Naive thymus-derived CD8-positive, alpha-beta T cell (primary cell): Measurements from ENCODE around the gene CBX1. TPM values are rescaled to one million over a fixed set of nuclear protein-coding genes. Genes with fewer than 3 reads are reported as not detected.

Source experiments
- ATAC-seq, 2 donors: fragments of 150-1000 bp; cut with Tn5 transposase in 1 of 2; sonication (Bioruptor Pico), chemical (Tn5 transposase) in 1 of 2; 1 replicate in 1 of 2; 2 replicates in 1 of 2; pipeline ENCODE4 v1.10.0; 2021; ENCODE audit warnings: mild to moderate bottlenecking in 2 of 2, moderate library complexity in 2 of 2
- POLR2A ChIA-PET: fragments of 350-600 bp; sonication (Branson Sonifier 250); formaldehyde crosslinking; loops from one replicate; lab custom pipeline; 2021; ENCODE audit warnings: antibody characterized with exemption; lab: Charles Lee
- DNase-seq, 10 donors: peaks; one replicate each; pipeline versions ENCODE4 v3.0.0 to v3.0.0-alpha.2; 2020 to 2022
- H3K27ac Mint-ChIP-seq, 10 donors: one replicate each; pipeline ENCODE4 v1.8.0; 2020 to 2022; ENCODE audit warnings: mild to moderate bottlenecking in 10 of 10, mixed read lengths in 10 of 10, moderate library complexity in 4 of 10, inconsistent platforms in 1 of 10
- H3K27me3 Mint-ChIP-seq, 5 donors: one replicate each; pipeline ENCODE4 v1.8.0; 2021 to 2022; ENCODE audit warnings: mixed read lengths in 5 of 5
- H3K36me3 Mint-ChIP-seq, 3 donors: one replicate each; pipeline ENCODE4 v1.8.0; 2020 to 2022; ENCODE audit warnings: mixed read lengths in 3 of 3, mild to moderate bottlenecking in 2 of 3, inconsistent platforms in 1 of 3
- H3K4me1 Mint-ChIP-seq, 4 donors: one replicate each; pipeline ENCODE4 v1.8.0; 2021 to 2022; ENCODE audit warnings: mixed read lengths in 4 of 4
- H3K4me3 Mint-ChIP-seq, 10 donors: one replicate each; pipeline ENCODE4 v1.8.0; 2020 to 2022; ENCODE audit warnings: mild to moderate bottlenecking in 10 of 10, mixed read lengths in 10 of 10, moderate library complexity in 6 of 10, inconsistent platforms in 1 of 10
- H3K9me3 Mint-ChIP-seq, 9 donors: one replicate each; pipeline ENCODE4 v1.8.0; 2020 to 2022; ENCODE audit warnings: mixed read lengths in 9 of 9, mild to moderate bottlenecking in 3 of 9, inconsistent platforms in 1 of 9, moderate library complexity in 1 of 9
- polyA plus RNA-seq, 3 donors: library from polyadenylated mRNA; unstranded; fragments of 300-500 nt; fragmentation: Illumina TruSeq; gene quantifications; one replicate each; pipeline ENCODE4 v1.2.3, GENCODE V29; 2021
- total RNA-seq, 8 experiments: library from RNA in 2 of 8; stranded (reverse) in 2 of 8; gene quantifications; one replicate each; pipeline ENCODE4 v1.2.3 and lab custom pipeline; 2021 to 2026

The CBX1 gene
- total and polyA plus RNA-seq, 5 experiments from 2014 or later, result 20.8 to 34.6 (median 24.4) TPM

GRCh38 chr17:48055531-48056245, 45.6 kb downstream of the CBX1 start:
- H3K27me3 Mint-ChIP-seq, result no peaks in the 10 kb centered on the region
- ATAC-seq (no peak), DNase-seq (no peak)
- peak overlapping the region in 7 of 10 donors; percentile 38 to 74 (median 47) for H3K27ac Mint-ChIP-seq
- H3K4me1 Mint-ChIP-seq, result peaks cover 24 to 53% (median 47%) of the 10 kb centered on the region in 4 donors
- H3K36me3 Mint-ChIP-seq, result peaks cover 5 to 79% (median 10%) of the 10 kb centered on the region in 3 donors
- no peaks in the 10 kb centered on the region for H3K9me3 Mint-ChIP-seq
- H3K4me3 Mint-ChIP-seq, result no peak overlapping the region
- POLR2A ChIA-PET, result no interaction called here

- no peaks in the 10 kb centered on the region for H3K9me3 Mint-ChIP-seq
- ATAC-seq, result no peak
- POLR2A ChIA-PET, result interaction anchor here (0.6 kb wide), 1 partner anchor 23 kb away, joined by 3 read pairs; no protein-coding TSS in a partner anchor
- H3K27me3 Mint-ChIP-seq, result no peaks in the 10 kb centered on the region
- peak overlapping the region in 2 of 10 donors; percentile 15 to 67 for H3K27ac Mint-ChIP-seq
- peaks cover 5 to 80% (median 9%) of the 10 kb centered on the region in 3 donors for H3K36me3 Mint-ChIP-seq
- peaks cover 28 to 59% (median 59%) of the 10 kb centered on the region in 4 donors for H3K4me1 Mint-ChIP-seq
- no peak for DNase-seq
- no peak overlapping the region for H3K4me3 Mint-ChIP-seq
These were observed 46.8 kb downstream of the CBX1 start for GRCh38 chr17:48054238-48055185.

GRCh38 chr17:48053758-48054237, 47.5 kb downstream of the CBX1 start:
- H3K27me3 Mint-ChIP-seq, result no peaks in the 10 kb centered on the region
- POLR2A ChIA-PET, result no interaction called here
- H3K36me3 Mint-ChIP-seq, result peaks cover 4 to 73% (median 7%) of the 10 kb centered on the region in 3 donors
- no peaks in the 10 kb centered on the region for H3K9me3 Mint-ChIP-seq
- no peak for DNase-seq
- no peak for ATAC-seq
- H3K4me1 Mint-ChIP-seq, result peaks cover 30 to 66% (median 65%) of the 10 kb centered on the region in 4 donors
- no peak overlapping the region for H3K4me3 Mint-ChIP-seq
- H3K27ac Mint-ChIP-seq, result peak overlapping the region in 4 of 10 donors; percentile 11 to 67 (median 30)

- peak overlapping the region in 2 of 10 donors; percentile 11 to 54 for H3K4me3 Mint-ChIP-seq
- POLR2A ChIA-PET, result no interaction called here
- DNase-seq (no peak), ATAC-seq (no peak)
- no peaks in the 10 kb centered on the region for H3K27me3 Mint-ChIP-seq
- H3K27ac Mint-ChIP-seq, result peak overlapping the region in 5 of 10 donors; percentile 19 to 67 (median 27)
- H3K9me3 Mint-ChIP-seq, result no peaks in the 10 kb centered on the region
- peaks cover 0 to 67% (median 5%) of the 10 kb centered on the region in 3 donors for H3K36me3 Mint-ChIP-seq
- H3K4me1 Mint-ChIP-seq, result peaks cover 31 to 68% (median 65%) of the 10 kb centered on the region in 4 donors
These were observed 48.1 kb downstream of the CBX1 start for GRCh38 chr17:48052956-48053757.

- H3K36me3 Mint-ChIP-seq, result peaks cover 0 to 54% (median 5%) of the 10 kb centered on the region in 3 donors
These were observed 49.4 kb downstream of the CBX1 start for GRCh38 chr17:48051706-48052486.

GRCh38 chr17:48051283-48051682, 50.0 kb downstream of the CBX1 start:
- peaks cover 0 to 48% (median 4%) of the 10 kb centered on the region in 3 donors for H3K36me3 Mint-ChIP-seq

More at GRCh38 chr17:48051706-48052486, 49.4 kb downstream of the CBX1 start:
- Mint-ChIP-seq H3K9me3 (no peaks in the 10 kb centered on the region), H3K4me1 (peaks cover 33 to 74% (median 73%) of the 10 kb centered on the region in 4 donors), H3K27me3 (no peaks in the 10 kb centered on the region), H3K27ac (peak overlapping the region in 7 of 10 donors; percentile 15 to 75 (median 41)), H3K4me3 (peak overlapping the region in 4 of 10 donors; percentile 3 to 65 (median 16))
- POLR2A ChIA-PET, result no interaction called here
- ATAC-seq (no peak), DNase-seq (no peak)

GRCh38 chr17:48048384-48049126, 52.7 kb downstream of the CBX1 start:
- Mint-ChIP-seq H3K9me3 (no peaks in the 10 kb centered on the region), H3K27me3 (no peaks in the 10 kb centered on the region), H3K4me1 (peaks cover 26 to 70% (median 66%) of the 10 kb centered on the region in 4 donors), H3K27ac (peak overlapping the region; percentile 93 to 100 (median 99)), H3K36me3 (peaks cover 0 to 32% (median 0%) of the 10 kb centered on the region in 3 donors), H3K4me3 (peak overlapping the region; percentile 80 to 100 (median 98))
- peak in 1 of 2 donors; percentile 16 for ATAC-seq
- DNase-seq, result peak in 5 of 10 donors; percentile 8 to 36 (median 23)
- POLR2A ChIA-PET, result interaction anchor here (0.5 to 4.2 kb wide), 15 partner anchors 9 to 725 kb away, joined by 3 to 23 read pairs (median 5); partner anchors contain the start of genes CDK5RAP3, COPZ2, EFCAB13 and PNPO

More at GRCh38 chr17:48051283-48051682, 50.0 kb downstream of the CBX1 start:
- Mint-ChIP-seq H3K27me3 (no peaks in the 10 kb centered on the region), H3K9me3 (no peaks in the 10 kb centered on the region), H3K27ac (peak overlapping the region in 3 of 10 donors; percentile 3 to 75 (median 66)), H3K4me1 (peaks cover 36 to 79% (median 76%) of the 10 kb centered on the region in 4 donors), H3K4me3 (peak overlapping the region in 2 of 10 donors; percentile 3 to 65)
- DNase-seq (no peak), ATAC-seq (no peak)
- POLR2A ChIA-PET, result no interaction called here

GRCh38 chr17:48047741-48048383, 53.4 kb downstream of the CBX1 start, which contains the start of gene NFE2L1:
TSS of gene NFE2L1 (plus strand) at chr17:48048359. CDS start at chr17:48051119, 2,760 bp downstream.
- peaks cover 0 to 28% (median 0%) of the 10 kb centered on the region in 3 donors for H3K36me3 Mint-ChIP-seq
- peak within 1 kb of the TSS; percentile 93 to 100 (median 99) for H3K27ac Mint-ChIP-seq
- H3K4me3 Mint-ChIP-seq, result peak within 1 kb of the TSS; percentile 80 to 100 (median 98)
- POLR2A ChIA-PET, result interaction anchor here (0.7 to 4.2 kb wide), 12 partner anchors 10 to 724 kb away, joined by 3 to 23 read pairs (median 4); partner anchors contain the start of genes CBX1, CDK5RAP3, COPZ2 and EFCAB13
- no peaks in the 10 kb centered on the region for H3K9me3 Mint-ChIP-seq
- no peaks in the 10 kb centered on the region for H3K27me3 Mint-ChIP-seq
- ATAC-seq, result peak; percentile 95 to 96
- H3K4me1 Mint-ChIP-seq, result peaks cover 23 to 63% (median 59%) of the 10 kb centered on the region in 4 donors
- peak; percentile 91 to 99 (median 98) for DNase-seq

GRCh38 chr17:48047113-48047740, 54.1 kb downstream of the CBX1 start:
- no peak for ATAC-seq

More at GRCh38 chr17:48047113-48047740, 54.1 kb downstream of the CBX1 start:
- peak in 1 of 10 donors; percentile 10 for DNase-seq
- POLR2A ChIA-PET, result interaction anchor here (0.6 to 4.2 kb wide), 12 partner anchors 10 to 152 kb away, joined by 3 to 23 read pairs (median 6); partner anchors contain the start of genes CBX1, CDK5RAP3, COPZ2 and PNPO
- peaks cover 20 to 57% (median 53%) of the 10 kb centered on the region in 4 donors for H3K4me1 Mint-ChIP-seq
- no peaks in the 10 kb centered on the region for H3K27me3 Mint-ChIP-seq
- peak overlapping the region; percentile 80 to 100 (median 98) for H3K4me3 Mint-ChIP-seq
- H3K27ac Mint-ChIP-seq, result peak overlapping the region; percentile 93 to 100 (median 99)
- no peaks in the 10 kb centered on the region for H3K9me3 Mint-ChIP-seq
- H3K36me3 Mint-ChIP-seq, result peaks cover 0 to 23% (median 0%) of the 10 kb centered on the region in 3 donors
